ENCODE results near the gene ETS2.

GRCh38 chr21:38810034-38810825, 4.5 kb downstream of the ETS2 start:
- TF ChIP-seq, protein P1, sequence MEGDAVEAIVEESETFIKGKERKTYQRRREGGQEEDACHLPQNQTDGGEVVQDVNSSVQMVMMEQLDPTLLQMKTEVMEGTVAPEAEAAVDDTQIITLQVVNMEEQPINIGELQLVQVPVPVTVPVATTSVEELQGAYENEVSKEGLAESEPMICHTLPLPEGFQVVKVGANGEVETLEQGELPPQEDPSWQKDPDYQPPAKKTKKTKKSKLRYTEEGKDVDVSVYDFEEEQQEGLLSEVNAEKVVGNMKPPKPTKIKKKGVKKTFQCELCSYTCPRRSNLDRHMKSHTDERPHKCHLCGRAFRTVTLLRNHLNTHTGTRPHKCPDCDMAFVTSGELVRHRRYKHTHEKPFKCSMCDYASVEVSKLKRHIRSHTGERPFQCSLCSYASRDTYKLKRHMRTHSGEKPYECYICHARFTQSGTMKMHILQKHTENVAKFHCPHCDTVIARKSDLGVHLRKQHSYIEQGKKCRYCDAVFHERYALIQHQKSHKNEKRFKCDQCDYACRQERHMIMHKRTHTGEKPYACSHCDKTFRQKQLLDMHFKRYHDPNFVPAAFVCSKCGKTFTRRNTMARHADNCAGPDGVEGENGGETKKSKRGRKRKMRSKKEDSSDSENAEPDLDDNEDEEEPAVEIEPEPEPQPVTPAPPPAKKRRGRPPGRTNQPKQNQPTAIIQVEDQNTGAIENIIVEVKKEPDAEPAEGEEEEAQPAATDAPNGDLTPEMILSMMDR (conservative IDR thresholded peaks at IDR 0.05; ENCODE audit: low read depth, low read length): no peak
- no peak for TF ChIP-seq EZH2phosphoT487 (IDR thresholded peaks at IDR 0.05; ENCODE audit: borderline replicate concordance, low read length)
